Measurements from ENCODE around the gene CLMP.
"Not testable (repeated sequence)": the region's sequence is repeated elsewhere in the genome, so short reads cannot be mapped to it uniquely, and the experiment has no call there.

Gene CLMP

GRCh38 chr11:123217897-123218296, 22.8 kb upstream of the CLMP start:
- no peak for DNase-seq

GRCh38 chr11:123216249-123216648, 21.2 kb upstream of the CLMP start:
- DNase-seq: no peak

GRCh38 chr11:123214940-123215339, 19.9 kb upstream of the CLMP start:
- no peak for DNase-seq

- no peak for DNase-seq
Observed at GRCh38 chr11:123214396-123214795, 19.3 kb upstream of the CLMP start.

GRCh38 chr11:123213307-123213771, 18.3 kb upstream of the CLMP start:
- no peak for DNase-seq

GRCh38 chr11:123212406-123212805, 17.4 kb upstream of the CLMP start:
- no peak for DNase-seq

- no peak for DNase-seq
Observed at GRCh38 chr11:123211981-123212380, 16.9 kb upstream of the CLMP start.

- no peak for DNase-seq
Observed at GRCh38 chr11:123211149-123211852, 16.3 kb upstream of the CLMP start.

- DNase-seq: no peak
Observed at GRCh38 chr11:123209591-123209990, 14.5 kb upstream of the CLMP start.

GRCh38 chr11:123206791-123207434, 11.9 kb upstream of the CLMP start:
- no peak for DNase-seq

GRCh38 chr11:123206055-123206454, 11.0 kb upstream of the CLMP start:
- DNase-seq: not testable (repeated sequence)

- no peak for DNase-seq
Observed at GRCh38 chr11:123203934-123204333, 8.9 kb upstream of the CLMP start.

- DNase-seq: no peak
Observed at GRCh38 chr11:123203471-123203870, 8.4 kb upstream of the CLMP start.

GRCh38 chr11:123202155-123203151, 7.4 kb upstream of the CLMP start:
- DNase-seq: no peak

GRCh38 chr11:123200264-123200663, 5.2 kb upstream of the CLMP start:
- no peak for DNase-seq

- no peak for DNase-seq
Observed at GRCh38 chr11:123197711-123198110, 2.7 kb upstream of the CLMP start.

GRCh38 chr11:123196060-123196714, 1.1 kb upstream of the CLMP start:
- DNase-seq: no peak

GRCh38 chr11:123194337-123195187, 486 bp downstream of the CLMP start:
- no peak for DNase-seq

GRCh38 chr11:123193742-123194141, 1.3 kb downstream of the CLMP start:
- DNase-seq: no peak

- DNase-seq: no peak
Observed at GRCh38 chr11:123191939-123192338, 3.1 kb downstream of the CLMP start.

- no peak for DNase-seq
Observed at GRCh38 chr11:123190518-123190917, 4.5 kb downstream of the CLMP start.
